NCI-H460 (cell line): ENCODE results near the gene CDH4. TPM values are rescaled to one million over a fixed set of nuclear protein-coding genes. Genes with fewer than 3 reads are reported as not detected.

ENCODE experiments used
- DNase-seq: peaks from one replicate; pipeline ENCODE4 v3.0.0-alpha.2; 2016; ENCODE audit warnings: low read depth; ENCODE audit errors: extremely low read depth
- total RNA-seq: library from RNA; depleted of rRNA; stranded (reverse); fragments of >200 nt; shearing (Covaris generic); gene quantifications from 2 replicates; pipeline ENCODE4 v1.2.3, GENCODE V29; 2014

CDH4 gene
- total RNA-seq, 1 experiment from 2014 or later: not detected

- no peak for DNase-seq
Observed at GRCh38 chr20:61922936-61923335, 670.9 kb downstream of the CDH4 start.

DNA sequence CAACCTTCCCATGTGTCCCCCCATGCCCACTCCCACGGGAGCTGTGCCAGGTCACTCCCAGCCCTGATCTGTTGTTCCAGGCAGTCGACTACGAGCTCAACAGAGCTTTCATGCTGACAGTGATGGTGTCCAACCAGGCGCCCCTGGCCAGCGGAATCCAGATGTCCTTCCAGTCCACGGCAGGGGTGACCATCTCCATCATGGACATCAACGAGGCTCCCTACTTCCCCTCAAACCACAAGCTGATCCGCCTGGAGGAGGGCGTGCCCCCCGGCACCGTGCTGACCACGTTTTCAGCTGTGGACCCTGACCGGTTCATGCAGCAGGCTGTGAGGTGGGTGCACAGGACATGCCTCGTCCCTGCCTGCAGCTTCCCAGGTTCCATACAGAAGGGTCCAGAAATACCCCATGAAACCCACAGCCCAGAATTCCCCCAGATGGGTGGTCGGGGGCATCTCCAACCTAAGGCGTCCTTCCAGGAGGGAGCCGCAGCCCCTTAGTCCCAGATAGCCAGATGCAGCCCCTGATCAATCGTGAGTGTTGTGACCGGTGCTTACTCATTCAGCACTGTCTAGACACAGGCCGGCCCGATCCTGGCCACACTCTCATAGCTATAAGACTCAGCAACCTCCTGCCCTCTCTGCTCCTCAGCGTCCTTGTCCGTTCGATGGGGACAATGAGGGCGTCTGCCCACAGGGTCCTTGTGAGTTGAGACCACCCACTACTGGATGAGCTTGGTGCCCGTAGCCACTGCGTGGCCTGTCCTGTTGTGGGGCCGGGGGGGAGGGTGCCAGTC is 671.5 kb downstream of the CDH4 start:
- no peak for DNase-seq

- DNase-seq: no peak
Observed at GRCh38 chr20:61924211-61924857, 672.3 kb downstream of the CDH4 start.

- DNase-seq: no peak
Observed at GRCh38 chr20:61924858-61925554, 672.9 kb downstream of the CDH4 start.

GRCh38 chr20:61925555-61926252 is 673.6 kb downstream of the CDH4 start:
- no peak for DNase-seq

GRCh38 chr20:61926253-61926613 is 674.2 kb downstream of the CDH4 start:
- no peak for DNase-seq

DNA sequence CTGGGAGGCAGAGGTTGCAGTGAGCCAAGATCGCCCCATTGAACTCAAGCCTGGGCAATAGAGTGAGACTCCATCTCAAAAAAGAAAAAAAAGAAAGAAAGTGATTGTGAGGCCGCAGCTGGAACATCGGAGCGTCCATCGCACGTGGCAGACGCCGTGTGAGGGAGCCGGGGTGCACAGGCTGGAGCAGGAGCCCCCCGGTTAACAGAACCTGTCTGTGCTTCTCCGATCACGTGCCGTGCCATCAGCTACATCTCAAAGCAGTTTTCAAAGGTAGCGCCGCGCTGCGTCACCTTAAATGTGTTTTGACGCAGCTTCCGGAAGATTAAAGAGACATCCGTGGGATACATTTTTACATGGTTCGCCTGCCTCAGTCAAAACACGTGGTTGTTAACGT is 674.7 kb downstream of the CDH4 start:
- no peak for DNase-seq

DNA sequence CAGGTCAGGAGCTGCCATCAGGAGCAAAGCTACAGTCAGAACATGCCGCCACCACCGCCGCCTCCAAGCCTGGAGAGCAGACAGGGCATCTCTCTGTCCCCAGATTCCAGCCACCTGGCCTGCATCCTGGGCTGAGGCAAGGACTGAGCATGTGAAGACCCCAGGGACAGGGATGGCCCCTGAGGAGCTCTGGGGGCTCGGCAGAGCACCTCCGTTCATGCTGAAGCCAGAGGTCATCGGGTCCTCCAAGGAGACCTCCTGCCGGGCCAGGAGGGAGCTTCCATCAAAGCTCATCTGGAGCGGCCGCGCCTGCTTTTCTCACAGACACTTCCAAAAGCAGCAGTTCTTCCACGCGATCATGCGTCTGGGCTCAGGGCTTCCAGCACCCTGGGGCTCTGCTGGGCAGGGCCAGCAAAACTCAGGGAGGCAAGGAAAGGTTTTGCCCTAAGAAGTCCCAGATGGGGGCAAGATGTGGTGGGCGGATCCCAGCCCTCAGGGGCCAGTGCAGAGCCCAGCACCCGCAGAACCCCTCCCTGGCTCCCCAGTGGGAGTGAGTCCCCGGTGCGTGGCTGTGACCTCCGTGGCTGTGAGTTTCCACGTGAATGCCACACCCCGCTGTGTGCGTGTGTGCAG is 675.2 kb downstream of the CDH4 start:
- no peak for DNase-seq

- DNase-seq: no peak
Observed at GRCh38 chr20:61927826-61928541, 675.9 kb downstream of the CDH4 start.

DNA sequence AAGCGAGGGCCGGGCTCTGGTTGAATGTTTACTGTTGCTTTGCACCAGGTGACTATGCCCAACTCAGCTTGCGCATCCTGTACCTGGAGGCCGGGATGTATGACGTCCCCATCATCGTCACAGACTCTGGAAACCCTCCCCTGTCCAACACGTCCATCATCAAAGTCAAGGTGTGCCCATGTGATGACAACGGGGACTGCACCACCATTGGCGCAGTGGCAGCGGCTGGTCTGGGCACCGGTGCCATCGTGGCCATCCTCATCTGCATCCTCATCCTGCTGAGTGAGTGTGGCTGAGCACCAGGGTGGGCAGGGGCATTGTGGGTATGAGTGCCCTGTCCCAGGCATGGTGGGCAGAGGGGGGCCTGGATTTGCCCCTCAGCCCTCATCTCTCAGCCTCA is 677.5 kb downstream of the CDH4 start:
- no peak for DNase-seq

- DNase-seq: no peak
Observed at GRCh38 chr20:61929971-61930666, 678.1 kb downstream of the CDH4 start.

DNA sequence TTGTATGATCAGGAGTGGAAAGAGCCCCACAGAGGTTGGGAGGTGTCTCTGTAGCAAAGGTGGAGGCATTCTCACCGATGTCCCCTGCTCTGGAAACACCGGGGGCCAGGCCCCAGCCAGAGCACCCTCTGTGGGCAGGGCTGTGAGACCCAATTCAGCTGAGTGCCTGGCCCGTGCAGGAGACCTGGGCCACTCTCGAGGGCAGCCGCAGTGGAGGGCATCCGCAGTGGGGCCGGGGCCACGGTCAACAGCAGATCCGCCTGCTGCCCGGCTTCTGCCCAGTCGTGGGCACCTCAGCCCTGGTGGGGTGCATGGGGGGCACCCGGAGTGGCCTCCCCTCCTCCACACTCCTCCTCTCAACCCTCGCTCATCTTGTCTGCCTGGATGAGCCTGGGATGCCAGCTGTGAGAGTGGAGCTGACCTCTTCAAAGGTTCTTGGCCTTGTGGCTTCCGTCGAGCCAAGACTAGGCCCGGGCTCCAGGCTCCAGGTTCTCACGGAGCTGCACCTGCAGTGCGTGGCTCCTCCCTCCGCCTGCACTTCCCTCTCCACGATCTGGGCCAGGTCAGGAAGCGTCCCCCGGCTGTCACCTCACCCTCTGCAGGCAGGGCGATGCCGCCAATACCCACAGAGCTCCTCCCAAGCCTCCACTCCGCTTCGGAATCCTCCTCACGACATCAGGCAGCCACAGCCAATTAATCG is 678.9 kb downstream of the CDH4 start:
- DNase-seq: no peak

GRCh38 chr20:61931476-61932198 is 679.6 kb downstream of the CDH4 start:
- no peak for DNase-seq

GRCh38 chr20:61932199-61932592 is 680.1 kb downstream of the CDH4 start:
- DNase-seq: no peak

GRCh38 chr20:61932711-61933480 is 680.8 kb downstream of the CDH4 start:
- DNase-seq: no peak

DNA sequence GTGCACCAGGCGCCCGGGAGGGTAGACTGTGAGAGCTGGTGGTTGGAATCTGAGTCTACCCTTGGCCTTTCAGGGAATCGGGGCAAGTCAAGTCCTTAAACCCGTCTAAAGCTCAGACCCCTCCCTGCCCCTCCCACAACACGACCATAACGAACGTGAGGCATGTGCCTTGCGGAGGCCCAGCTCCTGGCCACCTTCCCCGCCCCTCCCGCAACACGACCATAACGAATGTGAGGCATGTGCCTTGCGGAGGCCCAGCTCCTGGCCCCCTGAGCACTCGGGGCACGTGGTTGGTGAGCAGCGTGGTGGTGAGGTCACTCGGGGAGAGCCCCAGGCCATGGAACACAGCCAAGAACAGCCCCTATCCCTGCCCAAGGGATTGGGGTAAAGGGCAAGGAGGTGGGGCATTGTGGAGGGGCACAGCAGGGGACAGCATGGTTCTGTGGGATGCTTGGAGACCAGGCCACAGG is 681.5 kb downstream of the CDH4 start:
- DNase-seq: no peak
